HepG2 (cell line): ENCODE data around the gene SEC61B. TPM values are rescaled to one million over a fixed set of nuclear protein-coding genes. Genes with fewer than 3 reads are reported as not detected.
A peak's percentile ranks its signal among the peaks of the same experiment; 100 is the strongest.

ENCODE experiments used
- AFF4 ChIP-seq: sonication (generic); formaldehyde crosslinking; IDR thresholded peaks from 2 replicates; pipeline ENCODE4 v1.4.0; 2020; ENCODE audit warnings: missing genetic modification reagents
- ARNT2 ChIP-seq: sonication (generic); formaldehyde crosslinking; IDR thresholded peaks from 2 replicates; pipeline ENCODE4 v1.8.0; 2022; ENCODE audit warnings: mild to moderate bottlenecking, low read depth, missing genetic modification reagents, moderate library complexity
- CC2D1A ChIP-seq: sonication (generic); formaldehyde crosslinking; IDR thresholded peaks from 2 replicates; pipeline ENCODE4 v1.8.1; 2023; ENCODE audit warnings: mild to moderate bottlenecking, missing genetic modification reagents
- GATAD1 ChIP-seq: IDR thresholded peaks from 2 replicates; pipeline ENCODE4 v1.6.1; 2016; ENCODE audit warnings: missing genetic modification reagents, missing compliant biosample characterization
- GTF2F1 ChIP-seq: fragments of 150-350 bp; IDR thresholded peaks from 2 replicates; pipeline ENCODE4 v1.6.1; 2014; ENCODE audit warnings: low read length
- HDAC2 ChIP-seq: sonication (generic); formaldehyde crosslinking; IDR thresholded peaks from 2 replicates; pipeline ENCODE4 v1.4.0; 2020; ENCODE audit warnings: missing genetic modification reagents
- LBX2 ChIP-seq: sonication (generic); formaldehyde crosslinking; IDR thresholded peaks from 2 replicates; pipeline ENCODE4 v1.5.0; 2020; ENCODE audit warnings: missing genetic modification reagents, mild to moderate bottlenecking, borderline replicate concordance
- MED1 ChIP-seq: sonication (generic); formaldehyde crosslinking; IDR thresholded peaks from 2 replicates; pipeline ENCODE4 v1.4.0; 2020; ENCODE audit warnings: missing genetic modification reagents
- MLLT10 ChIP-seq: sonication (generic); formaldehyde crosslinking; IDR thresholded peaks from 2 replicates; pipeline ENCODE4 v1.4.0; 2020; ENCODE audit warnings: missing genetic modification reagents
- MLXIP ChIP-seq: sonication (generic); formaldehyde crosslinking; IDR thresholded peaks from 2 replicates; pipeline ENCODE4 v1.9.0; 2021; ENCODE audit warnings: missing genetic modification reagents, borderline replicate concordance
- MXD3 ChIP-seq: IDR thresholded peaks from 2 replicates; pipeline ENCODE4 v1.6.1; 2016; ENCODE audit warnings: mild to moderate bottlenecking, missing biosample characterization, missing genetic modification reagents
- PHB2 ChIP-seq: fragments of 450-650 bp; IDR thresholded peaks from 2 replicates; pipeline ENCODE4 v1.6.1; 2018; ENCODE audit not compliant: partially characterized antibody
- PITX1 ChIP-seq: sonication (generic); formaldehyde crosslinking; IDR thresholded peaks from 2 replicates; pipeline ENCODE4 v1.5.1; 2020; ENCODE audit warnings: mild to moderate bottlenecking, missing genetic modification reagents
- RAD51 ChIP-seq: fragments of 450-650 bp; IDR thresholded peaks from 2 replicates; pipeline ENCODE4 v1.6.1; 2016; ENCODE audit warnings: borderline replicate concordance
- RNF2 ChIP-seq: fragments of 450-650 bp; conservative IDR thresholded peaks from 2 replicates; pipeline ENCODE4 v1.6.1; 2016; ENCODE audit warnings: low read depth
- SAP130 ChIP-seq: IDR thresholded peaks from 2 replicates; pipeline ENCODE4 v1.6.1; 2016; ENCODE audit warnings: low read depth
- ZNF205 ChIP-seq: IDR thresholded peaks from 2 replicates; pipeline ENCODE4 v1.6.1; 2018; ENCODE audit warnings: missing biosample characterization, missing genetic modification reagents
- ZNF251 ChIP-seq: sonication (generic); formaldehyde crosslinking; IDR thresholded peaks from 2 replicates; pipeline ENCODE4 v1.9.0; 2021; ENCODE audit warnings: mild to moderate bottlenecking, missing genetic modification reagents
- ZNF33A ChIP-seq: sonication (generic); formaldehyde crosslinking; IDR thresholded peaks from 2 replicates; pipeline ENCODE4 v1.5.1; 2020; ENCODE audit warnings: missing genetic modification reagents, mild to moderate bottlenecking, moderate library complexity, borderline replicate concordance
- ZNF549 ChIP-seq: sonication (generic); formaldehyde crosslinking; IDR thresholded peaks from 2 replicates; pipeline ENCODE4 v1.5.0; 2020; ENCODE audit warnings: missing genetic modification reagents
- ZNF564 ChIP-seq: sonication (generic); formaldehyde crosslinking; IDR thresholded peaks from 2 replicates; pipeline ENCODE4 v1.8.1; 2023; ENCODE audit warnings: mild to moderate bottlenecking, missing genetic modification reagents
- ZNF740 ChIP-seq: sonication (generic); formaldehyde crosslinking; IDR thresholded peaks from 2 replicates; pipeline ENCODE4 v1.4.0; 2020; ENCODE audit warnings: missing genetic modification reagents
- ZNF878 ChIP-seq: sonication (generic); formaldehyde crosslinking; IDR thresholded peaks from 2 replicates; pipeline ENCODE4 v1.8.1; 2023; ENCODE audit warnings: mild to moderate bottlenecking, missing genetic modification reagents, moderate library complexity
- ZSCAN30 ChIP-seq: sonication (generic); formaldehyde crosslinking; IDR thresholded peaks from 2 replicates; pipeline ENCODE4 v1.5.0; 2020; ENCODE audit warnings: mild to moderate bottlenecking, missing genetic modification reagents
- polyA plus RNA-seq, 8 experiments: library from polyadenylated mRNA; depleted of rRNA in 3 of 8; stranded (reverse) in 7 of 8; unstranded in 1 of 8; fragments of >200 nt; fragmentation: Illumina TruSeq in 4 of 8; extraction: Trizol in 4 of 8; gene quantifications; 2 replicates each; pipeline versions ENCODE4 v1.2.1 to v1.2.3, GENCODE V29; 2011 to 2016; ENCODE audit warnings: low read depth in 4 of 8, missing spikeins in 1 of 8, mixed read lengths in 1 of 8; ENCODE audit not compliant: insufficient read depth in 1 of 8
- total RNA-seq, 5 experiments: library from RNA; depleted of rRNA; stranded (reverse); fragments of >200 nt; fragmentation: Illumina TruSeq; extraction: Trizol; gene quantifications; 2 replicates each; pipeline ENCODE4 v1.2.3, GENCODE V29; 2016; ENCODE audit warnings: low read depth in 1 of 5

Gene SEC61B
- total and polyA plus RNA-seq, 2 of the 13 experiments (the other 11 are each of a cell fraction or from before 2014, with no cell fraction given) = 191 to 368 TPM

GRCh38 chr9:99184475-99185347 is 37.4 kb upstream of the SEC61B start (continued):
- TF ChIP-seq MLXIP (no peak), PHB2 (no peak), ZSCAN30 (CRISPR knock-in tag) (no peak), RNF2 (no peak), GATAD1 (CRISPR knock-in tag) (peak; percentile 42; the same call in 1 of the 2 replicates), ZNF878 (CRISPR knock-in tag) (no peak), ZNF33A (CRISPR knock-in tag) (no peak), PITX1 (0 out of 2 replicates have a peak, but pooled peaks have one; percentile 49), RAD51 (no peak), HDAC2 (CRISPR knock-in tag) (peak; percentile 20; the same call in 1 of the 2 replicates), ZNF251 (no peak), ARNT2 (CRISPR knock-in tag) (no peak), ZNF564 (no peak), MED1 (CRISPR knock-in tag) (0 out of 2 replicates have a peak, but pooled peaks have one; percentile 25), MXD3 (no peak), SAP130 (CRISPR knock-in tag) (peak; percentile 44), AFF4 (CRISPR knock-in tag) (no peak), ZNF205 (CRISPR knock-in tag) (no peak), GTF2F1 (no peak), ZNF549 (CRISPR knock-in tag) (no peak), ZNF740 (CRISPR knock-in tag) (no peak), LBX2 (CRISPR knock-in tag) (no peak), CC2D1A (CRISPR knock-in tag) (no peak), MLLT10 (CRISPR knock-in tag) (no peak)
